ENCODE measurements around the gene PTPRO.

PTPRO gene

DNA sequence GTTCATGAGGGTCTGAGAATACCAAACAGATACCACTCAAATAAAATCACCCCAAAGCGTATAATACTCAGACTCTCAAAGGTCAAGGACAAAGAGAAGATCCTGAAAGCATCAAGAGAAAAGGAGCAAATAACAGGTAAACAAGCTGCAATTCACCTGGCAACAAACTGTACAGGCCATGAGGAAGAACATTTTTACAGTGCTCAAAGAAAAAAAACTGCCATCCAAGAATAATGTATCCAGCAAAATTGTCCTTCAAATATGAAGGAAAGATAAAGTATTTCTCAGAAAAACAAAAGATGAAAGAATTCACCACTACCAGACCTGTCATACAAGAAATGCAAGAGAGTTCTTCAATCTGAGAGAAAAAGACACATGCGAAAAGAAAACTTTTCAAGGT lies 206.4 kb downstream of the PTPRO start:
- no peak for DNase-seq

DNA sequence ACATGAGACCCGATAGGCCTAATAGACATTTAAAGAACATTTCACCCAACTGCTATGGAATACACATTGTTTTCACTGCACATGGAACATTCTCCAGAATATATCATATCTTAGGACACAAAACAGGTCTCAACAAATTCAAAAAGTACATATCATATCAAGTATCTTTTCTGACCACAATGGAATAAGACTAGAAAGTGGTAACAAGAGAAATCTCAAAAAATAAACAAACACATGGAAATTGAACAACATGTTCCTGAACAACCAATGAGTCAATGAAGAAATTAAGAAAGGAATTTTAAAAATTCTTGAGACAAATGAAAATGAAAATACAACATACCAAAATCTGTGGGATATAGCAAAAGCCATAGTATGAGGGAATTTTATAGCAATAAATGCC lies 208.1 kb downstream of the PTPRO start:
- DNase-seq = no peak

DNA sequence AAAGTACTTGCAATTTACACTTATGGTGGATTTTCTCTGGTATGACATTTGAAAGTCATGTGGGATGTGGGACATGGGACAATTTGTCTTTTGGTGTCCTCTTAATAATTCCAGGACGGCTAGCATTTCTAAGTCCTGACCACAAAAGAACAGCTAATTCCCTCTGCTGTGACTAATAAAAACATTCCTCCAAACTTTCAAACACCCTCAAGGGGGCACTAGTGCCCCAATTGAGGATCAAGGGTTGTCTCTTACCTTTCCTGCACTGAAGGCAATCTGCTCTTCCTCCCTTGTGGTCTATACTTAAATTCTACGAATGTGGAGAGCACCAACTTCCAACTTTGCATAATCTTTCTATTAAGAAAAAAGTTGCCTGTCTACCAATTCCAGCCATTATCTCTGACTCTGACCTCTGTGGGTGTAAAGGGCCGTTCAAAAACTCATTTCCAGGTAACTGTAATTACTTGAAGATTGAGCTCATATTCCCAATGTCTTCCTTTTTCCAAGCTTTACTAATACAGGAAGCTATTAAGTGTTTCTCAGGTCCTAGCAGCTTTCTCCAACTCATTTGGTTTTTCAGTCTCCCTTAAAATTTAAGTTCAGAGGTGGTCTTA lies 210.2 kb downstream of the PTPRO start:
- peak; percentile 30 for DNase-seq

DNA sequence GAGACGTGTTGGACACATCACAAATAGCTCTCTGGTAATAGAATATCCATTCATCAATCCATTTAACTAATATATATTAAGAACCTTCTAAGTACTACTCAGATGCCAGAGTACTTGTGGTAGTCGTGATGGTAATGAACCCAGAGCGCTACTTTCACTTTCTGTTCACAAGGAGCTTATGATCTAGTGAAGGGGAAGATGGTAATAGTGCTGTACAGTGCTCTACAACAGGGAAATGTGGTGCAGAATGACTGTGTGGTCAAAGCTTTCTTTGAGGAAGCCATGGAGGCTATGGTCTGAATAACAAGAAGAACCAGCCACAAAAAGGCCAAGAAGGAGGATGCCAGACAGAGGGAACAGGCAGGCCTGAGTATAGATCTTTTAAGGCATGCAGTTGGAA lies 212.0 kb downstream of the PTPRO start:
- DNase-seq = no peak

DNA sequence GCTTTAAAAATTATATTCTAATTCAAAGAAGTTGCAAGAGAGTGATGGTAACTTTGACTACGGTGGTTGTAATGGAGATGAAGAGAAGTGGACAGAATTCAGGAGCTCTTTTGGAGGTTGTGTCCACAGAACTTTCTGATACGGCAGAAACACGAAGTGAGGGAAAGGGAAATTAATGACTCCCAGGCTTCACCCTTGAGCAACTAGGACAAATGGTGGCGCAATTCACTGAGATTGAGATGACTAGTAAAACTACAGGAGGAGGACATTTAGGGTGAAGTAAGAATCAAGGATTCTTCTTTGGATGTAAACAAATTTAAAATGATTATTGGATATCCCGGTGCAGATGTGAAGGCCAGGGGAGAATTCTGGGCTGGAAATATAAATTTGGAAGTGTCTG lies 212.6 kb downstream of the PTPRO start:
- DNase-seq = no peak

DNA sequence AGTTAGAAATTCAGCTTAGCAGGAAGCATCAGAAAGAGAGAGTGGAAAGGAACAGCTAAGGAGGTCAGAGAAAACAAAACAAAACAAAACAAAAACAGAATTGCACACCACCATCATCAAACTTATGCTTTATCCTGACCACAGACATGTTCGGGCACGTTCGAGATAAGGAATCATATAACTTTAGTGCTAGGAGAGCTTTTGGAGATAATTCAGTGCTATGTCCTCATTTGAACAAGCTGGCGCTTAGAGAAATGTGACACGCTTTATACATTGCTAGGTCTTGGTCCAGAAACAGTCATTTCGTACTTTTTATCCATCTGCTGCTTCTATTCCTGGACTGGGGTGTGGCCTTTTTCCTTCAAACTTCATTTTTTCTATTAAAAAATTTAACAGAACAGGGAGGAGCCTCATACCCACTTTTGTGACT lies 213.1 kb downstream of the PTPRO start:
- DNase-seq = no peak

DNA sequence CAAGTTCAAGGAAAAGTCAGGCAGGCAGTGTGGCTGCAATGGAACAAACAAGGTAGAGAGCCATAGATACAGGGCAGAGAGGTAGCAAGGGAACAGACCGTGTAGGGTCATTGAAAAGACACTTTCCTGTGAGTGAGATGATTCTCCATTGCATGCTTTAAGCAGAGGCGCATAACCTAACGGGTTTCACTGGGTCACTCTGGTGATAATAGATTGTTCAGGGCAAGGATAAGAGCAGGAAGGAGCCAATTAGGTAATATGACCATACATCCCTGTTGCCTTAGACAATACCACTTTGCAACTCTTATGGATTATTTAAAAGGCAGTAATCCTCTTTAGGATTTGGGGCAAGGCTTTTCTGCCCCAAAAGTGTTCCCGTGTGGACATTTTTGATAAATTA lies 214.1 kb downstream of the PTPRO start:
- no peak for DNase-seq

DNA sequence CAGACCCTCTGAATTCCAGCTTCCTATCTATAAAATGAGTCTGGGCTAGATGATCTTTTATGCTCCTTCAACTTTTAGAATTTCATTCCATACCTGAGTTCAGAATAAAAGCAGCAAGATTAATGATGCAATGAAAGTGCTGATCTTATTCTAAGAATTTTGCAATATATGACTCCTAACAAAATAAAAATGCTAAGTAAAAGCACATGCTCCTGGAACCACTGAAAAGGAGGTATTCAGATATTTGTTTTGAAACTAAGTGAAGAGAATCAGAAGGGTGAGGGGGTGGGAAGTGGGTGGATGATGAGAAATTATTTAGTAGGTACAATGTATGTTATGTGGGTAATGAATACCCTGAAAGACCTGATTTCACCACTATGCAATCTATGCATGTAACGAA lies 216.6 kb downstream of the PTPRO start:
- no peak for DNase-seq

DNA sequence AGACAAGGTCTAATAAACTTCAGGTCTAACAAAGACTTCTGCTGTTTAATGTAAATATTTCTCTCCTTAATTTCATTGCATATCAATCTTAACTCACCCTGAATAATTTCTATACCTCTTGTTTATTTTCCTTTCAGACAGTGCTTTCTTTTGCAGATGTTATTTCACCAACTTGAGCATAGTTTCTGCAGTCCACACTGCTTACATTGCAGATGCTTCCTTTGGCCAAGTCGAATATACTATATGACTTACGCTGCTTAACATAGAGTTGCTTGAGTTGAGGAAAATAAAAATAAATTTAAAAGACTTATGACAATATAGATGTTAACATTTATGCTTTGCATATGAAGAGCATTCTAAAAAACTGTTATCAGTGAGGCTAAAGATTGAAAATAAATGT lies 217.7 kb downstream of the PTPRO start:
- DNase-seq = no peak

DNA sequence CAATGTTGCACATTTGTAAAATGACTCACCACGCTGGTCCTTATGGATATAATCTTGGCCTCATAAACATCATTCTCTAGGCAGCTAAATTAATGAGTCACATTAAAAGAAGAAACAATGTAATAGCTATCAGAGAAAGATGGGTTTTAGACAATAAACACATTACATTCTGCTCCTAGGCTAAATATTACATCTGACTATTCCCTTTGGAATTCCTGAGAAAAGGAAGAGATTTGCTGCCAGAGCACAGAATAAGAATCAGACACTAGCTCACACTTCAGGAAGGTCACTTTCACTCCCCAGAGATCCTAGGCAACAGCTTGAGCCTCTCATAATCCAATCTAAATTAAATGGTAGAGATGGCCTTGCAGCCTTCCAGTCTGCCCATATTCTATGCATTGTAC lies 218.2 kb downstream of the PTPRO start:
- DNase-seq = no peak

DNA sequence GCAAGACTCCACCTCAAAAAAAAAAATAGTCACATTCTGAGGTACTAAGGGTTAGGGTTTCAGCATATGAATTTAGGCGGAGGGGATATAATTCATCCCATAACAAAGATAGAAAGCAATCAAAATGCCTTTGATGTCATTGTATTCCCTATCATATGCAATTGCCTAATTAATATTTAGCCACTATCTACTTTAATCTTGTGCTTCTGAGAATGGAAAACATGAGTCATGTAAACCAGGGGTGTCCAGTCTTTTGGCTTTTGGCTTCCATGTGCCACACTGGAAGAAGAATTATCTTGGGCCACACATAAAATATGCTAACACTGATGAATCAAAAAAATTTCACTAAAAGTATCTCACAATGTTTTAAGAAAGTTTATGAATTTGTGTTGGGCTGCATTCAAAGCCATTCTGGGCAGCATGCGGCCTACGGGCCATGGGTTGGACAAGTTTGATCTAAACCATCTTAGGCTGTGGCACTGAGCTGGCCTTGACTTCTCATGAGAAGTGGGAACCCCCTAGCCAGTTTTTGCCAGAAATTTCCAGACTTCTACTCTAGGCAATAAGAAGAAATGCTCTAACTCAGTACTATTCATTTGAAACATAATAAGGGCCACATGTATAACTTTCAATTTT lies 219.8 kb downstream of the PTPRO start:
- DNase-seq = no peak

DNA sequence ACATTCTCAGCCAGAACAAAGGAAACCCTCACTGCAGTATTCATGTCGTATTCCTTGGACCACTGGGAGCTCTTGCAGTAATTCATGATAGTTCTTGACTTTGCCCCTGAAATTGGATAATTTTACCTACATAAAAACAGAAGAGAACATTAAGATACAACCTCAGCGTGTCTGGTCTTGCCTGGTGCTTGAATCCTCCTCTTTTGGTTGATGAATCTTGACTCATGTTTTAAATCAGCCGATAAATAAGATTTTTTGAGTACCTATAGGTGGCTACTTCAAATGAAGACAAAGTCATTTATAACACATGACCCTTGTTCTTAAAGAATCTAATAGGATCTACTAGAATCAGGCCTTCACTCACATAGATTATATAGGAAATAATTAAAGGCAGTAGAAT lies 221.0 kb downstream of the PTPRO start:
- DNase-seq = no peak

DNA sequence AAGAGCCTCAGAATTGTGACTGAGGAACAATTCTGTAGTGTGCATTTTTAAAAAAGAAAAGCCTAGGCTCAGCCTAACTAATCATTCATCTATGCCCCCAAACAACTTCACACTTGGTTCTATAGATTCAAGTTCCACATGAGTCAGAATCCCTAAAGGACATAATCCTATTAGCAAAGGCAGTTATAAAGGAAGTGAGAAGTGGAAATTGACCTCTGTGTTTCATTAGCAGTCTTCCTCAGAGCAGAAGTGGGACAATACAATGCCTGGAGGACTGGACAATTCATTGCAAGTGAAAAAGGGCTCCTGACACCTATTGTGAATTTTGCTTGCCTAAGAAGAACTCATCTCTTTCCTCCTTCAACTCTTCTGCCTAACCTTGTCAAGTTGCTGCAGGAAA lies 222.3 kb downstream of the PTPRO start:
- DNase-seq = no peak

DNA sequence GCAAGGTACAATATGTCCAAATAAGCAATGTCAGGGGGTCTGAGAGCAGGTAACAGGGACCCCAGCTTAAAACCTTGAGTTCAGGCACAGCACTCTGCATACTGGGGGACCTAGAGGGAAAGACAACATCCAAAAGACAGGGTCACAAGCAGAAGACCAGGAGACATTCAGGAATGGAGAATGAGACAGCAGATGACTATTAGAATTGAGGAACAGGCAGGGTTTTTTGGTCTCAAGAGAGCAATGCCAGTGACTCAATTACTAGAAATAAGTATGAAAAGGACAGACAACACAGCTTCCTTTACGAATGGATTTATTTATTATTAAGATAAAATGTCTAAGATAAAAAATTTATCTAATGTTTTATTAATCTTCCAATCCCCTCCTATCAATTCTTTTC lies 223.0 kb downstream of the PTPRO start:
- no peak for DNase-seq

DNA sequence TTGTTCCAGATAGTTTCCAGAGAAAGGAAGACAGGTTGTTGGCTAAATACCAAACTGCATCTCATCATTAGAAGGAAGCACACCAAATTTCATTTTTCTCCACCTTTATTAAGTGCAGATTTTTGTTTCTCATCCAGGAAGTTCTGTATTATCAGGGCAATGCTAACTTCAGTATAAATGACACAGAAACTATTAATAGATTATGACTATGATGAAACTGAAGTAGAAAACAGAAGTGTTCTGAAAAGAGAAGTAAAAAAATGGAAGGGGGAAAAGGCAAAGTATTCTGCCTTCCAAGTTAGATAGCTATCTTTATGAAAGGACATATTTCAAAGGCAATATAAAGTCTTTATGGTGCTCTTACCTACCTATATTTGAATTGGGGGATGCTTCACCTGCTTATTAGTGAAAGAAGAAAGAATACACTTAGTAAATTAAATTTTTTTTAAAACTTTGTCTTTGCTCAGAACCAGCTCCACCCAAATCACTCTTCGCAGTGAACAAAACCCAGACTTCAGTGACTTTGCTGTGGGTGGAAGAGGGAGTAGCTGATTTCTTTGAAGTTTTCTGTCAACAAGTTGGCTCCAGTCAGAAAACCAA lies 223.9 kb downstream of the PTPRO start:
- no peak for DNase-seq

DNA sequence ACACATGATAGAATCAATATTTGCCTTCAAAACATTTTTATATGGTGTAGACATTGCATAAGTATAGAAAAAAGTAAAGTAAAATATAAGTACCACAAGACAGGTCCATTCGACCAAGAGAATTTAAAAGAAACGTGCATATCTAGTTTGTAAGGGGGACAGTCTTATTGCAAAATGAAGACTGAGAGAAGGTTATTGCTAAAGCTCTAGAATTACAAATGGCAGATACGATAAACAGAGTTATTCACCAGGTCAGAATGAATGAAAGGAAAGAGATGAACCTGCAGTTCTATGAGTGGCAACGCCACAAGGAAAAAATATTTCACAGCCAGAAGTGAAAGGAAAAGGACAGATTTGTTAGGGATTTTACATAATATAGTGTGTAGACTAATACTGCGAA lies 224.8 kb downstream of the PTPRO start:
- DNase-seq = no peak

DNA sequence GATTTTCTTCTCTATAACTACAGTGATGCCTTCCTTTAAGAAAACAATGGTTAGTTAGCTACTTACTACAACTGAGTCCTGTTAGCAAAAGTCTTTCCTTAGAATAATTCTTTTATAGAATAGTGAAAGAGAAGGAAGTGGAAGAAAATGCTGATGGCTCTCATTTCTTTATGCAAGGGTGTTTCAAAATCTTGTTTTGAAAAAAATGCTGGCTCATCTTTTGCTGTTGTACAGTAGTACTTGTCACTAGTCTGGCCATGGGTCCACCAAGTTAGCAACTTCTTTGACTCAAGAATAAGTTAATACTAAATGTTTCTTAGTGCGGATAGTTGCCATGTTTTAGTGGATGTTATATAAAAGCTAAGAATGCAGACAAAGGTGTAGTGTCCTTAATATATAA lies 225.4 kb downstream of the PTPRO start:
- DNase-seq = no peak

DNA sequence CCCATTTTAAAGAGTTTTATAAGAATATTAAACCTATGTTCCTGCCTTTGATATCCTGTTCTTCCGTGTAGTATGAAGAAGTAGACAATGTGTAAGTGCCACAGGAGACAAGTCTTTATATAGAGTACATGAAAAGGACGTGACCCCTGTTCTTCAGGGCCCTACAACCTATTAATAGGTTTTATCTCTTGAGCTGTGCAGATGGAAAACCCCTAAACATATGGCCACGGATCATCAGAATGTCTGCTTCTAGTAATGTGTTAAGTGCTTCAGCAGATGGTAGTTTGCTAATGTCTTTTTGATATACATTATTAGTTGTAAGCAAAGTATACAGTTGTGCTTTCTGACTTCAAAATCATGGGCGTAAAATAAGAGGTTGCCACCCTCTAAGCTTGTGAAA lies 228.5 kb downstream of the PTPRO start:
- no peak for DNase-seq

DNA sequence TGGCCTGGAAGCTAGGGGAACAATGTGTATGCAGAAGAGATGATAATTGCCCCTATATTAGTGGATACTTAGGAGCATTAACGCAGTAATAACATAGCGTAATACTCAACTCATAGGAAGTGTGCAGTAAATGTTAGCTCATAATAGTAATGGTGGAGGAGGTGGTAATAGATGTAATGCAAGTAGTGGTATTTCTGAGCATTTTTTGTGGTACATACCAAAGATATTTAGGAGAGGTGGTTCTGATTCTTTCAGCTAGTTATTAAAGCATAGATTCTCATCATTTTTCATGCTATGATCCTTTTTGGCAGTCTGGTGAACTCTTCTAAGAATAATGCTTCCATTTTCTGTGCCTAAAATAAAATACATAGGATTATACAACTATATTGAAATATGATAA lies 233.1 kb downstream of the PTPRO start:
- DNase-seq = no peak

DNA sequence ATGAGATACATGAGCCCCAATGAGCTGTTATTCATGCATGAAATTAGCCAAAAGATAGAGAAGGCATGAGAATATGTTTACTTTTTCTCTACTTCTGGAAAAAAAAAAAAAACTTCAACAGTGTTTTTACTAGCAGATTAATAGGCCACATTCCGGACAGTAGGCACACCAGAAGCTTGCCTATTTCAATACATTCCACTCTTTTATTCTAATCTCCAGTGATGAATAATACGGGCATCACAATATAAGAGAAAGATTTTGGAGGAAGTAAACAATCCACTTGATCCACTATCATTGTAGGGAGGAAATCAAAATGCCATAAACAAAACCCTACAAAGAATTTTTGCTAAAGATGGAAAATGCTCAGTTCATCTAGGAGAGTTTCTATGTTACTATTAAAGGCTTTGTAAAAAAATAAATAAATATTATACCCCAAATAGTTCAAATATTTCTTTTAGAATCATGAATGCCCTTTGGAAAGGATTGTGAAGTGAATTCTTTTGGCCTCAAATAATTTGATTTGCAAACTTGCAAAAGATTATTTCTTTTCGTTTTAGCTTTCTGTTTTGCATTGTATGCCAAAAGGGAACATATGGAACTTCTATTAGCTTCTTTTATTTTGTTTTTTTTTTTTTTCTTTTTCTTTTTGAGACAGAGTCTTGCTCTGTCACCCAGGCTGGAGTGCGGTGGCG lies 234.2 kb downstream of the PTPRO start:
- DNase-seq = no peak

DNA sequence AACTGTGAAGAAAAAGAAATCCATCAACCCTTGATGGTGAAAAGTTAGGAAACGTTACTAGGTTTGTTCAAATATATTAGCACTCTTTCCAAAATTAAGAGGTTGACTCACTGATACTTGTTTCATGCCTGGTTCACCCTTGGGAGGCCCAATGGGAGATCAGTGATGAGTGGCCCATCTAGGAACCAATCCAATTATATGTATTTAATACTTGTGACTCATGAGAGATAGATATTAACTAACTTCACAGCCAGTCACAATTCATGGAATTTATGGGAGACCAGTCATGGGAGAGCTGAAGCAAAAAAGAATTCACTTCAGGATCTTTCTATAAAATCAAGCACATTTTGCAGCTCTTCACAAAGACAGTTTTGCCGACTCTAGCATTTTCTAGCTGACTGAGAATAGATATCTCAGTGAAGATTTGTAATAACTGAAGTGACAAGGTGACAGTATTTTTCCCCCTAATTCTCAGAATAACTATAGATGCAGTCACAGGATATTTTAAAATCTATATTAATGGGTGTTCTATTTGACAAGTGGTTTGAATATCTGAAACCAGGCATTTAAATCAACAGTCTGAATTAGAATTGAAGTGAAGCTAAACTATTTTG lies 236.7 kb downstream of the PTPRO start:
- DNase-seq = no peak

DNA sequence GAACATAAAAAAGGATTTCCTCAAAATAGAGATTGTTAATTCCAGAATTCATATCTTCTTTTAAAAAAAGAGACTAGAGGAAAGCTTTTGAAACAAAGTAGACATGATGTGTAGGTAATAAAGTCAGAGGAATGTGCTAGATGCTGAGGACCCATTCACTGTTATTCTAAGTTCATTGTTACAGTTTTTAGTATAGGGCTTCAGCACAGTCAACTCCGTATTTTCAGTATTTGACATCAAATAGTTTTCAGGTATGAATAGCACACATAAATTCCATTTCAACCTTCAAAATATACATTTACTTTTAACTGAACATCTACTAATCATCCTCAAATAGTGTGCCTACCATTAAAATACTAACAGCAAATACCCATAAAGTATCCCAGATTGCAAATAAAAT lies 239.1 kb downstream of the PTPRO start:
- no peak for DNase-seq

DNA sequence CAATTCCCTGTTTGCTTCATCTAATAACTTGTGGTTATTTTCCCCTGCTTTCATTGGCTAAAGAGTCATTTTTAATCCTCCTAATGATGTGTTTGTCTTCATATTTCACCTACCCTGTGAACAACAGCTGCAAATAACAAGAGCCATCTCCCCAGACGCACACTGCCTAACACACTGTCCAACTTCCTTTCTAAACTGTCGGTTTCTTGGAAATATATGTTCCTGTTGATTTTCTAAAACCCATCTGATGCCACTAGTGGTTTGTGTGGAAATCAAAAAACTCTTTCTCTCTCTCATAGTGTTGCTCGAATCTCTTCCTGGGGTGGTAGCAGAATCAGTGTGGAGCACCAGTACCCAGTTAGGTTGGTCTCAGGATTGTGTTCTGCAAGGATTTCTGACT lies 240.0 kb downstream of the PTPRO start:
- DNase-seq = no peak

DNA sequence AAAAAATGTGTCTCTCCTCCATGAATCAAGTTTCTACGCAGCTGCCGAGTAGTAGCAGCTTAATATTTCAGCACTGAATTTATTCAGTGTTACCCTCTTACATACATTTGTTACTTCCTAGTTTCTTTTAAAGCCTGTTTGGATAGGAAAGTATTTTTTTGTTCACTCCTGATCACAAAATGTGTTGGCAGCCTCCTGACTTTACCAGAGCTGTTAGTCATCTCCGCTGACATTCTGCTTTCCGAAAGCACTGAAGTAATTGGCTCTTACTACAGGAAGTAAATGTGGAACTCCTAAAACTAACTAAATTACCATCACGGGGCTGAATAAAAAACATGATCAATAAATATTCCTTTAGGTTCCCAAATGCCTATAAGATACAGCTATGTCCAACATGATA lies 241.4 kb downstream of the PTPRO start:
- no peak for DNase-seq
